ENCODE measurements around the gene NOTUM.

Gene NOTUM

GRCh38 chr17:81941484-81942166, 19.4 kb downstream of the NOTUM start:
- H3K4me3 ChIP-seq (ENCODE audit: low read length), result peak overlapping the region; percentile 18; the same call in 1 of the 2 replicates
- no peak overlapping the region for H3K27ac ChIP-seq (ENCODE audit: low read depth, low read length)
- H3K4me1 ChIP-seq (ENCODE audit: control insufficient read depth, low read length), result peaks cover 31% of the 10 kb centered on the region
- peak overlapping the region; percentile 46 for H3K4me2 ChIP-seq (ENCODE audit: low read length)
- peaks cover 2% of the 10 kb centered on the region; the same call in 1 of the 2 replicates for H3K36me3 ChIP-seq (ENCODE audit: control insufficient read depth, low read length)
- H3K27me3 ChIP-seq (ENCODE audit: control insufficient read depth, low read length), result no peaks in the 10 kb centered on the region
- TF ChIP-seq EZH2phosphoT487 (IDR thresholded peaks at IDR 0.05; ENCODE audit: borderline replicate concordance, low read length) (no peak), CTCF (IDR thresholded peaks at IDR 0.05; ENCODE audit: low read depth, low read length, poor library complexity, severe bottlenecking) (no peak)
- no peaks in the 10 kb centered on the region for H3K9me3 ChIP-seq (ENCODE audit: control insufficient read depth, insufficient read depth, low read length)
- H3K79me2 ChIP-seq (ENCODE audit: control insufficient read depth, low read length), result peaks cover 5% of the 10 kb centered on the region
- H3K9me2 ChIP-seq (replicated peaks; ENCODE audit: control insufficient read depth, low read length), result no peaks in the 10 kb centered on the region
- H3F3A ChIP-seq (ENCODE audit: control insufficient read depth, insufficient read depth), result peaks cover 6% of the 10 kb centered on the region; the same call in 1 of the 2 replicates
- H4K20me1 ChIP-seq (ENCODE audit: control insufficient read depth, insufficient read depth, low read depth, low read length), result no peaks in the 10 kb centered on the region

- no peak overlapping the region for H3K27ac ChIP-seq (ENCODE audit: low read depth, low read length)
- H4K20me1 ChIP-seq (ENCODE audit: control insufficient read depth, insufficient read depth, low read depth, low read length), result no peaks in the 10 kb centered on the region
- H3K27me3 ChIP-seq (ENCODE audit: control insufficient read depth, low read length), result no peaks in the 10 kb centered on the region
- peaks cover 4% of the 10 kb centered on the region; the same call in 1 of the 2 replicates for H3K36me3 ChIP-seq (ENCODE audit: control insufficient read depth, low read length)
- no peaks in the 10 kb centered on the region for H3K9me2 ChIP-seq (replicated peaks; ENCODE audit: control insufficient read depth, low read length)
- H3K9me3 ChIP-seq (ENCODE audit: control insufficient read depth, insufficient read depth, low read length), result no peaks in the 10 kb centered on the region
- H3K4me2 ChIP-seq (ENCODE audit: low read length), result peak overlapping the region; percentile 46
- no peak overlapping the region for H3K4me3 ChIP-seq (ENCODE audit: low read length)
- peaks cover 36% of the 10 kb centered on the region for H3K4me1 ChIP-seq (ENCODE audit: control insufficient read depth, low read length)
- H3K79me2 ChIP-seq (ENCODE audit: control insufficient read depth, low read length), result peaks cover 11% of the 10 kb centered on the region
- TF ChIP-seq CTCF (IDR thresholded peaks at IDR 0.05; ENCODE audit: low read depth, low read length, poor library complexity, severe bottlenecking) (no peak), EZH2phosphoT487 (IDR thresholded peaks at IDR 0.05; ENCODE audit: borderline replicate concordance, low read length) (no peak)
- peaks cover 6% of the 10 kb centered on the region; the same call in 1 of the 2 replicates for H3F3A ChIP-seq (ENCODE audit: control insufficient read depth, insufficient read depth)
Observed at GRCh38 chr17:81940538-81941483, 20.2 kb downstream of the NOTUM start.

- Histone ChIP-seq H3K4me1 (ENCODE audit: control insufficient read depth, low read length) (peaks cover 38% of the 10 kb centered on the region), H3K79me2 (ENCODE audit: control insufficient read depth, low read length) (peaks cover 15% of the 10 kb centered on the region), H3F3A (ENCODE audit: control insufficient read depth, insufficient read depth) (peaks cover 6% of the 10 kb centered on the region; the same call in 1 of the 2 replicates), H3K4me2 (ENCODE audit: low read length) (no peak overlapping the region), H3K27ac (ENCODE audit: low read depth, low read length) (no peak overlapping the region), H3K9me3 (ENCODE audit: control insufficient read depth, insufficient read depth, low read length) (no peaks in the 10 kb centered on the region), H3K27me3 (ENCODE audit: control insufficient read depth, low read length) (no peaks in the 10 kb centered on the region), H3K36me3 (ENCODE audit: control insufficient read depth, low read length) (peaks cover 9% of the 10 kb centered on the region), H4K20me1 (ENCODE audit: control insufficient read depth, insufficient read depth, low read depth, low read length) (no peaks in the 10 kb centered on the region), H3K9me2 (replicated peaks; ENCODE audit: control insufficient read depth, low read length) (no peaks in the 10 kb centered on the region), H3K4me3 (ENCODE audit: low read length) (no peak overlapping the region)
- TF ChIP-seq EZH2phosphoT487 (IDR thresholded peaks at IDR 0.05; ENCODE audit: borderline replicate concordance, low read length) (no peak), CTCF (IDR thresholded peaks at IDR 0.05; ENCODE audit: low read depth, low read length, poor library complexity, severe bottlenecking) (no peak)
Observed at GRCh38 chr17:81939881-81940385, 21.1 kb downstream of the NOTUM start.
